MM.1S (cell line): ENCODE results near the gene FRMPD2.

Experiments
- EZH2 ChIP-seq: fragments of 300-600 bp; sonication (generic); optimal IDR thresholded peaks from 2 replicates; pipeline ENCODE3; 2017; ENCODE audit warnings: low read depth, mild to moderate bottlenecking, antibody characterized with exemption, low read length, mixed read lengths
- TF ChIP-seq, protein P1 (sequence below): fragments of 300-600 bp; sonication (generic); IDR thresholded peaks from 2 replicates; pipeline ENCODE4 v1.5.1; 2016; ENCODE audit warnings: antibody characterized with exemption, low read length, mixed read lengths

- TF ChIP-seq, protein P1, sequence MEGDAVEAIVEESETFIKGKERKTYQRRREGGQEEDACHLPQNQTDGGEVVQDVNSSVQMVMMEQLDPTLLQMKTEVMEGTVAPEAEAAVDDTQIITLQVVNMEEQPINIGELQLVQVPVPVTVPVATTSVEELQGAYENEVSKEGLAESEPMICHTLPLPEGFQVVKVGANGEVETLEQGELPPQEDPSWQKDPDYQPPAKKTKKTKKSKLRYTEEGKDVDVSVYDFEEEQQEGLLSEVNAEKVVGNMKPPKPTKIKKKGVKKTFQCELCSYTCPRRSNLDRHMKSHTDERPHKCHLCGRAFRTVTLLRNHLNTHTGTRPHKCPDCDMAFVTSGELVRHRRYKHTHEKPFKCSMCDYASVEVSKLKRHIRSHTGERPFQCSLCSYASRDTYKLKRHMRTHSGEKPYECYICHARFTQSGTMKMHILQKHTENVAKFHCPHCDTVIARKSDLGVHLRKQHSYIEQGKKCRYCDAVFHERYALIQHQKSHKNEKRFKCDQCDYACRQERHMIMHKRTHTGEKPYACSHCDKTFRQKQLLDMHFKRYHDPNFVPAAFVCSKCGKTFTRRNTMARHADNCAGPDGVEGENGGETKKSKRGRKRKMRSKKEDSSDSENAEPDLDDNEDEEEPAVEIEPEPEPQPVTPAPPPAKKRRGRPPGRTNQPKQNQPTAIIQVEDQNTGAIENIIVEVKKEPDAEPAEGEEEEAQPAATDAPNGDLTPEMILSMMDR = no peak
- no peak for TF ChIP-seq EZH2
Measured at GRCh38 chr10:48314107-48314506, 39.6 kb upstream of the FRMPD2 start.
